Activated CD4-positive, alpha-beta T cell treated with anti-CD3 and anti-CD28 coated beads for 1 hour (primary cell): Measurements from ENCODE around the gene PPP4R2.
"Not testable (repeated sequence)": the region's sequence is repeated elsewhere in the genome, so short reads cannot be mapped to it uniquely, and the experiment has no call there.

Experiments
- DNase-seq: peaks from one replicate; pipeline ENCODE4 v3.0.0-alpha.2; 2020

The PPP4R2 gene

DNA sequence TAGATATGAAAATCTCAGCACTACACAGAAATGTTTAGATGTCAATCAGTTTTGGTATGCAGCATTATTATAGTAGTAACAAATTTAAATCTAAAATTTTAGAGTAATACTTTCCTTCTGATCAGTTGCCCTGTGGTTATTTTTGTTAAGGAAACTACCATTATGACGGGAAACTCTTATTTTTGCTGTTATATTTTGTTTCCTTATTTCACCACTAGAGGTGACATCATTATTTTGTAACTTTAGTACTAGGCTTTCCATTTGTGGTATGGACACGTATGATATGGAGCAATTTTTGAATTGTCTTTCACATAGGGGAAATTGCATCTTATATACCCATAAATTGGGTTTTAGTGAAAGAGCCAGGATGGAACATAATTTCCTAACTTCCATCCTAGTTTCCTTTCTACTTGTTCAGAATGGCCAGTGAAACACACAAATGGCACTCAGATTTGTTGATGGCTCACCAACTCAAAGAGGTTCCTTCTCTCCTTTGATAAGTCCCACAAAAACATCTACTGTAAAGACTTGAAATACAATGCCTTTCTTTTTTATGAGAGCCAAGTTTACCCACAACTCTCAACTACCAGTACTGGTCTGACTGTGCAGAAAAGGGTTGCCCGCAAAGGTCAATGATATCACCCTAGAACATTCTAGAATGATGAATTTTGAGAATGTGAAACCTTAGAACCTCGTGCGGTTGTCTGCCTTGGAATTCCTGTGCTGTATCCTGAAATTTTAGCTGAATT is 19.4 kb upstream of the PPP4R2 start:
- DNase-seq = no peak

DNA sequence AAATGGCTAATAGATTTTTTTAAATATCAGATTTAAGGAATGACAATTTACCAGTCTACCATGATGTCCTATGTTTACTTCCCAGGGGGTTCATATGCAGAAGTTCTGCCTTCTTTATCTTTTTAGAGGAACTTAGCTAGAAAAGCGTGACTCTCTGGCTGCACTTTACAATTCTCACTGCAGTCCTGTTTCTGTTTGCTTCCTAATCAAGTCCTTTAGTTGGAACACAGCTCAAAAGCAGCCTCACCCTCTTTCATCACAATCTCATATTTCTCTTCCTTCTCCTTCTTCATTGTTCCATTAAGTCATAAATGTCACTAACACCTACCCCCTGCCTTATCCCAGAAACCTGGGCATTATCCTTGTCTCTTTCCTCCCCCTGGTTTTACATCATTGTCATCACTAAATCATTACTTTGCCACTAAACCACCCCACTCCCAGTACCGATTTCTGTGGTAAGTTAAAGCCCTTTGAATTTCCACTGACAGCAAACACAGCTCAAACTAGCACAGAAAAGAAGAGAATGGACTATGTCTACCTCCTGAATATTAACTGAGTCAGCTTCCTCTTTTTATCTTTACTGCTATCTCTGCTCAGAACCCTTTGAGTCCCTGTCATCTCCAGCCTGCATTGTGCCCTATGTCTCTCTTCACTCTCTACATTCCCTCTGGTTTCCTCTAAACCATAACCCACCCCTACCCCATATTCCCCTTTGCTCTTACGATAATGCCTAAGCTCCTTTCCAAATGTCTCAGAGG is 13.8 kb upstream of the PPP4R2 start:
- no peak for DNase-seq

DNA sequence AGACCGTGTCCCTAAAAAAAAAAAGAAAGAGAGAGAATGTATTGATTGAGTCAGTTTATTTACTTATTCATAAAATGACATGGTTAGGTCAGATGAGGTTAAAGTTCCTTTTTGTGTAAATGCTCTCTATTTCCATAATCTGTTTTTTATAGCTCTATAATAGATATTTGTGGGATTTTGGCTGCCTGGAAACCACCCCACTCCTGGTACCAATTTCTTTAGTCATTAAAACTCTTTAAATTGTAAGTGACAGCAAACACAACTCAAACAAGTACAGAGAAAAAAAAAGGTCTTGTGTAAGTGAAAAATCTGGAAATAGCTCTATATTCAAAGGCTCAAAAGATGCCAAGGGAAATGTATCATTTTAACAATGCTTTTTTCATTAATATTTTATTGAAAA is 11.0 kb upstream of the PPP4R2 start:
- DNase-seq = no peak

DNA sequence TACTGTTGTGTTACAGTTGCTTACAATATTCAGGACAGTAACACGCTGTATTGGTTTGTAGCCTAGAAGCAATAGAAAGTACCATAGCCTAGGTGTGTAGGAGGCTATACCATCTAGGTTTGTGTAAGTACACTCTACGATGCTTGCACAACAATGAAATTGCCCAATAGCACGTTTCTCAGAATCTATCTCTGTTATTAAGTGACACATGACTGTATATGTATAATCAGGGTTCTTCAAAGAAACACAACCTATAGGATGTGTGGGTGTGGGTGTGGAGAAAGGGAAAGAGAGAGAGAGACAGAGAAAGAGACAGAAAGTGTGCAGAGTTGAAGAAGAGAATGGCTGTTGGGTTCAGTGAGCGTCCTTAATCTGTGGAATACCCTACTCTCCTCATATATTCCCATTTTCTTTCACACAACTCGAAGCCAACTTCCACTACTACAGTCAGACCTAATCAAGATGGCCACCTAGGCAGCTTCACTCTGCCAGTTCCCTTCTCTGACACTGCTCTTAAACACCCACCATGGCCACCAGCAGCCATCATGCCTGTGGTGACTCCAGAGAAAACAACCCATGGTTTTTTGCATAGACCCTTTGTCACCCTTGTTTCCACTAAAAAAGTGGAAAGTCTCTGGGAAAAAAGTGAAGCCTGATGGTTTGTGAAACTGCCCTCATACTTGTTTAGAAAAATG is 5.8 kb upstream of the PPP4R2 start:
- no peak for DNase-seq

DNA sequence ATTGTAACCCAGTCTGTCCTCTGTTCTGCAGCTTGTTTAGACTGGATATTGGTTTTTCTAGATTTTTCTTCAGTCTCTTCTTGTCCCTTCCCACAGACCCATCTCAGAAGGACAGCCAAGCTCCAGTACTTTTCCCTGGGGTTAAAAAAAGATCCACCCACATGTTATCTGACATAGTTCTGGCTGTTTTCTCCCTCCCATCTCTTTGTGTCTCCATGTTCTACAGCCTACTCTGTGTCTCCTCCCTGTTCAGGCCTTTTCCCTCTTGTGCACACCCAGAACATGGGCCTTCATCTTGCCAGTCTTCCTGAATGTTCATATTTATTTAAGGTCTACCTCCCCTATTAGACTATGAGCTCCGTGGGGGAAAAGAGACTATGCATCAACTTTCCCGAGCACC is 5.1 kb upstream of the PPP4R2 start:
- no peak for DNase-seq

DNA sequence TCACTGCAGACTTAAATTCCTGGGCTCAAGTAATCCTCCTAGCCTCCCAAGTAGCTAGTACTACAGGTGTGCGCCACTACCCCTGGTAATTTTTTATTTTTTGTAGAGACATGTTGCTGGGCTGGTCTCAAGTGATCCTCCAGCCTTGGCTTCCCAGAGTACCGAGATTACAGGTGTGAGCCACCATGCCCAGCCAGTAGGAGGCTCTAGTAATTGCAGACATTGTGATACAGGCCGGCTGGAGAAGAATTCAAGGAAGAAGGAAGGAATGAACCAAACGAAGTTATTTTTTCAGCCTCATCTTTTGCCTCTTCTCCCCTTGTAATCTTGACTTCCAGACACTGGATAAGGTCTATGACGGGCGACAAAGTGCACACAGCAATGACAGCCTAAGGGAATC is 3.2 kb upstream of the PPP4R2 start:
- DNase-seq = no peak

- no peak for DNase-seq
These were observed 1.3 kb upstream of the PPP4R2 start for GRCh38 chr3:72995337-72995736.

DNA sequence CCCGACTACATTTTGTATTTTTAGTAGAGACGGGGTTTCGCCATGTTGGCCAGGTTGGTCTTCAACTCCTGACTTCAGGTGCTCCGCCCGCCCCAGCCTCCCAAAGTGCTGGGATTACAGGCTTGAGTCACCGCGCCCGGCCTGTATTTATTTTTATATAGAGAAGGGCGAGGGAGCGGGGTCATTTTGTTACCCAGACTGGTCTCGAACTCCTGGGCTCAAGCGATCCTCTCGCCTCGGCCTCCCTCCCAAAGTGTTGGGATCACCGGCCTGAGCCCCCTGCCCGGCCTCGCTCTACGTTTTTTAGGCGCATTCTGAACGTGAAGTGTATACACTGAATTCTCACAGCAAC is 514 bp upstream of the PPP4R2 start:
- no peak for DNase-seq

DNA sequence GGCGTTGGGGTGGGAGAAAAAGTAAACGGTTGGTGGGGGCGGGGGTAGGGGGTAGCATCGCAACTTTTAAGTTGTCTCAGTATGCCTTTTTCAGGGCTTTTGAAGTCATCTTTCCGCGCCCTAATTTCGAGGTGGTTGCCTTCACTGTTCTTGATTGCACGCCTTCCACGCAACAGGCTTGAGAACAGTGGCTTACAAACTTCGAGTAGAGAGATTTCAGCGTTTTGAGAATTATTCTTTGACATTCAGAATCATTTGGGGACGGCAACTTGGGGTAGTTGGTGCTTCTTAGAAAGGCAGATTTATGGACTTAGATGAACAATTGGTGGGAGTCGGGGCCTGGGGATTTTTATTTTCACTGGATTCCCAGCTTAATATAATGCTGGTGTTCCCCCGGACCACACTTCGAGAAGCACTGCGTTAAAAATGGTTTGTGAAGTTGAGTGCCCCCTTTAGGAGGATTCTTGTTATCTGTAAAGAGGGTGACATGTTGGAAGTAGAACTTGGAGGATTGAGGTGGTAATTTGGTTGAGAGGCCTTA is 880 bp downstream of the PPP4R2 start:
- DNase-seq = peak; percentile 13

GRCh38 chr3:72998466-72998865 is 1.9 kb downstream of the PPP4R2 start:
- DNase-seq = no peak

GRCh38 chr3:72999951-73000350 is 3.3 kb downstream of the PPP4R2 start:
- no peak for DNase-seq

GRCh38 chr3:73003050-73003449 is 6.4 kb downstream of the PPP4R2 start:
- DNase-seq = not testable (repeated sequence)

GRCh38 chr3:73004316-73004715 is 7.7 kb downstream of the PPP4R2 start:
- DNase-seq = no peak

DNA sequence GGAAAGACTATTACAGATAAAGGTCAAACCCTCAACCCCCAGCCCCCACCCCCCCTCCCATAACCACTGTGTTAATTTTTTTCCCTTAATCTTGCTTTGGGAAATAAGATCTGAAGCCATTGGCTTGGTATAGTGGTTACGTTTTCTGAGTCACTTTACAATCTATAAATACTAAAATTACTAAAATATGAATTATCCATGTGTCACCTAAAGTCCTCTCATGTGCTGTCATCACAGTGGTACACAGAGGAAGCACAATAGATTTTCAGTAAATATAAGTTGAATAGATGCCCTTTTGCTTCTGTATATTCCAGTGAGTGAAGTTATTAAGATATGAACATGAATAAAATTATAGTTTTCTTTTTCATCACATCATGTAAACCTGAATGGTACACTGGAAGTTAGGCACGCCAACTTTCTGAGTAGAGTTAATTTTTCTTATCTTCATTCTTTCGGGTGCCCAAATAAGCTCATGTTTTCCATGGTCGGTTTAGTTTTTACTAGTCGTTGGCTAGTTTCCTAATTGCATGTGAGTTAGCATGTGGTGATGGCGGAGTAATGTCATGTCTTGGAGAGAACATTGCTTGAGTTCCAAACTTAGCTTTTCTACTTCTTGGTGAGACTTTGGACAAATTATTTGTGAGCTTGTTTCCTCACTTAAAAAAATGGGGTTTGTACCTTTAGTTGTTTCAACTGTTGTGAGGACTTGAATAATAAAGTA is 11.5 kb downstream of the PPP4R2 start:
- no peak for DNase-seq

DNA sequence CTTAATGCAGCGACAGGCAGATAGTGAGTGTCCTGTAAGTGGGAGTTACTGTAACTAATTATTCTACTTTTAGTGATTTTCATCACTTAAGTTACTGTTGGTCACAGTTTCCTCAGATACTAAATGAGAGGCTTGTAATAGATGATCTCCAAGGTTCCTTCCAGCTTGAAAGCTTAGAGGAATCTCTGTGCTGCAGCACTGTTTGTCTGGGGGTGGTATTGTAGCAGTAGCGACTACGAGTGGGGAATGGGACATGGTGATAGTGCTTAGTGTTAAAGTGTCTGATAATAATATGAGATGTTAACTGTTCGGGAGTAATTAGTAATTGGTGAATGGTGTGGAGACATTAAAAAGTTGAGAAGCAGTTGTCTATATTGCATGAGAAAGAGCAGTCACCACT is 12.4 kb downstream of the PPP4R2 start:
- no peak for DNase-seq

DNA sequence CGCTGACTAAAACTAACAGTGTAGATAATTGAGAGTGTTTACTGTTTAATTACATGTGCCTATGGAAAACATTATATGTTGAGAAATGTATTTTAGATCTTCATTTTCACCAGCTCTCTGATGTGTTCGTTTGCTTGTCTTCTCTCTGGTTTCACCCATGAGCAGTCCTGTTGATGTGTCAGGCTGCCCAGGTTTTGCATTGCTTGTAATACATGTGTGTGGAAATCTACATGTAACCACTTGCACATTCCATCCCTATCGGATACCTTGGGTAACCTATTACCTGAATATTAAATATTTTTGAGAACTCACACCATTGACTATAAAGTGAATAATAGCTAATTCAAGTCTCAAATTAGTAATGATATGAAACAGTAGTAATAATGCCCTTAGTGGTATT is 13.1 kb downstream of the PPP4R2 start:
- DNase-seq = no peak

DNA sequence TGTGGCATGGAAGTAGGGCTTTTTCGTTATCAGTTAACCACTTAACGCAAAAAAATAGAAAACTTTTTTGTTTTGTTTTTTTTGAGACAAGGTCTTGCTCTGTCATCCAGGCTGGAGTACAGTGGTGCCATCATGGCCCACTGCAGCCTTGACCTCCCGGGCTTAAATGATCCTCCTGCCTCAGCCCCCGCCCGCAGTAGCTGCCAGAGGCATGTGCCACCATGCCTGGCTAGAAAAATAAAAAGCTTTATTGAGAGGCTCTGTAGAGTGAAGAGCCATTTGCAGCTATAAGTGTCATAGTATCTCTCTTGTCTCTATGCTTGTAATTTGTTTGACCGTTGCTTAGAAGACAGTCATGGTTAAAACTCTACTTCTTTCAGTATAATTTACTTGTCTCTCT is 13.5 kb downstream of the PPP4R2 start:
- DNase-seq = no peak

DNA sequence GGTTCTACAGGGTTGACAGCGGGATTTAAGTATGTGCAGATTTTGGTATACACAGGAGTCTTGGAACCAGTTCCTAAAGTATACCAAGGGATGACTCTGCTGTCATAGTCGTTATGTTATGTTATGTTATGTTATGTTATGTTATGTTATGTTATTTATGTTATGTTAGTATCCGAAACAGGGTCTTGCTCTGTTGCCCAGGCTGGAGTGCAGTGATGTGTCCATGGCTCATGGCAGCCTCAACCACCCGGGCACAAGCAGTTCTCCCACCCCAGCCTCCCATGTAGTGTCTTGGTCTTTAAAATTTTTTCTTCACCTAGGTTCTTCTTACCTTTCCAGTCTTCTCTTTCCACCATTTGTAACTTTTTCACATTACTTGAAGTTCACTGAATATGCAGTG is 21.7 kb downstream of the PPP4R2 start:
- no peak for DNase-seq

- DNase-seq = no peak
These were observed 22.3 kb downstream of the PPP4R2 start for GRCh38 chr3:73018790-73019441.

- DNase-seq = no peak
These were observed 24.8 kb downstream of the PPP4R2 start for GRCh38 chr3:73021301-73021835.

DNA sequence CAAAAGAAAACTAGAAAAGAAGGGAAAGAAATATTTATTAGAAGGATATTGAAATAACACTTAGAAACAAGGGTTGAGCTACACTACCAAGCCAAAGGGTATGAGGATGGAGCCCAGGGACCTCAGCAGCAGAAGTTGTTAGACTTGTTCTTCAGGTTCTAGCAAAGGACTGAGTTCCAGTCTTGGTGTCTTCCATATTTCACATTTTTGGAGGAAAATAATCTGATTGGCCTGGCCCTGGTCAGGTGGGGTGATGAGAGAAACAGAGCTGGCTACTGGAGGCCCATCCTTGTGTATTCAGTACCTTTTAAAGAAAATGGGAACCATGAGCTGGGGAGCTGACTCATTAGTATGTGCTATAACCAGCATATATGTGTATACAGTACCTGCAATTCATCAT is 28.2 kb downstream of the PPP4R2 start:
- DNase-seq = no peak

GRCh38 chr3:73026111-73026759 is 29.6 kb downstream of the PPP4R2 start:
- no peak for DNase-seq
